MM.1S (cell line): ENCODE results near the gene ADGRF1.

Experiments
- DNase-seq: peaks from one replicate; pipeline ENCODE4 v3.0.0-alpha.2; 2015
- H2AFZ ChIP-seq: fragments of 300-600 bp; sonication (generic); 2 replicates; pipeline ENCODE4 v1.6.0; 2016; ENCODE audit warnings: antibody characterized with exemption, low read length
- H3F3A ChIP-seq: fragments of 300-600 bp; sonication (generic); 2 replicates; pipeline ENCODE4 v1.6.1; 2016; ENCODE audit warnings: mild to moderate bottlenecking, antibody characterized with exemption, low read length, moderate library complexity, mixed read lengths; ENCODE audit not compliant: insufficient read depth
- H3K27ac ChIP-seq: fragments of 300-600 bp; sonication (generic); 2 replicates; pipeline ENCODE4 v1.5.1; 2016; ENCODE audit warnings: mild to moderate bottlenecking, low read length
- H3K27me3 ChIP-seq: fragments of 300-600 bp; sonication (generic); replicated peaks from 2 replicates; pipeline ENCODE4 v1.6.0; 2016; ENCODE audit warnings: low read length; ENCODE audit not compliant: insufficient read depth
- H3K36me3 ChIP-seq: fragments of 300-600 bp; sonication (generic); replicated peaks from 2 replicates; pipeline ENCODE4 v1.6.1; 2016; ENCODE audit warnings: mild to moderate bottlenecking, low read length, mixed read lengths; ENCODE audit not compliant: insufficient read depth
- H3K4me1 ChIP-seq: fragments of 300-600 bp; sonication (generic); 2 replicates; pipeline ENCODE4 v1.6.1; 2016; ENCODE audit warnings: low read length, mixed read lengths
- H3K4me2 ChIP-seq: fragments of 300-600 bp; sonication (generic); 2 replicates; pipeline ENCODE4 v1.6.0; 2016; ENCODE audit warnings: low read depth, low read length
- H3K4me3 ChIP-seq: fragments of 300-600 bp; sonication (generic); 2 replicates; pipeline ENCODE4 v1.5.1; 2016; ENCODE audit warnings: low read length, mixed read lengths
- H3K79me2 ChIP-seq: fragments of 300-600 bp; sonication (generic); 2 replicates; pipeline ENCODE4 v1.6.1; 2016; ENCODE audit warnings: mixed run types, low read length, mixed read lengths
- H3K9ac ChIP-seq: fragments of 300-600 bp; sonication (generic); 2 replicates; pipeline ENCODE4 v1.6.1; 2016; ENCODE audit warnings: low read length, mixed read lengths
- H3K9me2 ChIP-seq: fragments of 300-600 bp; sonication (generic); replicated peaks from 2 replicates; pipeline ENCODE4 v1.6.1; 2016; ENCODE audit warnings: mild to moderate bottlenecking, low read length, mixed read lengths; ENCODE audit not compliant: insufficient read depth
- H3K9me3 ChIP-seq: fragments of 300-600 bp; sonication (generic); replicated peaks from 2 replicates; pipeline ENCODE4 v1.6.1; 2016; ENCODE audit warnings: mild to moderate bottlenecking, low read length, mixed read lengths; ENCODE audit not compliant: insufficient read depth
- H4K20me1 ChIP-seq: fragments of 300-600 bp; sonication (generic); 2 replicates; pipeline ENCODE4 v1.6.1; 2016; ENCODE audit warnings: mild to moderate bottlenecking, low read length, moderate library complexity, mixed read lengths; ENCODE audit not compliant: insufficient read depth
- EZH2 ChIP-seq: fragments of 300-600 bp; sonication (generic); optimal IDR thresholded peaks from 2 replicates; pipeline ENCODE3; 2017; ENCODE audit warnings: low read depth, mild to moderate bottlenecking, antibody characterized with exemption, low read length, mixed read lengths
- EZH2phosphoT487 ChIP-seq: fragments of 300-600 bp; sonication (generic); IDR thresholded peaks from 2 replicates; pipeline ENCODE4 v1.6.1; 2018; ENCODE audit warnings: antibody characterized with exemption, low read length
- TF ChIP-seq, protein P1 (sequence below): fragments of 300-600 bp; sonication (generic); IDR thresholded peaks from 2 replicates; pipeline ENCODE4 v1.5.1; 2016; ENCODE audit warnings: antibody characterized with exemption, low read length, mixed read lengths

The ADGRF1 gene

DNA sequence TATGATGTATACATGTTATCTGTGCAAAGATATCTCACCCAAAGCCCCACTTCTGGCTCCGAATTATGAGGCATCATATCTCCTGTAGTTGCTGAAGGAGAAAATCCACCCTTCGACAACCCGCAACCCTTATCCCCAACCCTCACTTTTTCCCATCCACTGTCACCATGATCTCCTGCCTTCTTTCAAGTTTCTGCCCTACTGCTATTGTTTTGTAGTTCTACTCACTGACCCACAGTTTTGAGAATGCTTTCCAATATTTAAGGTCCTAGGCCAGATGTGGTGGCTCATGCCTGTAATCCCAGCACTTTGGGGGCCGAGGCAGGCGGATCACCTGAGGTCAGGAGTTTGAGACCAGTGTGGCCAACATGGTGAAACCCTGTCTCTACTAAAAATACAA, 22.2 kb downstream of the ADGRF1 start:
- no peaks in the 10 kb centered on the region for H3K36me3 ChIP-seq
- H3F3A ChIP-seq, result no peaks in the 10 kb centered on the region

DNA sequence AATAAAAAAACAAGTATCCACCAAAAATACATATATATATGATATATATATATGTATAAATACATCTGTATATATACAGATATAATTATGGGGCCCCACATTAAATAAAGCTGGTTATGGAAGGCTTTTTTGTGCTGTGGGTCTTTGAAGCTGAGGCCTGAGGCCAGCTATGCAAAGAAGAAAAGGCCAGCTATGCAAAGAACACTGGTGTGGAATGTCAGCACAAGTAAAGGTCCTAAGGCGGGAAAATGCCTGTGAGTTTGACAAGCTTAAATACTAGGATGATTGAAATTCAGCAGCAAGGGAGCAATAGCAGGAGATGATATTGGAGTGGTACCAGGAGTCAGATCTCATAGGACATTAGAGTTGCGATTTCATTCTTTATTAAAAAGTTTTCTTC, 25.2 kb downstream of the ADGRF1 start:
- Histone ChIP-seq H3F3A (no peaks in the 10 kb centered on the region), H3K9ac (no peak overlapping the region), H2AFZ (no peak overlapping the region), H3K4me1 (no peaks in the 10 kb centered on the region), H3K27me3 (no peaks in the 10 kb centered on the region), H3K36me3 (no peaks in the 10 kb centered on the region), H3K79me2 (no peaks in the 10 kb centered on the region), H4K20me1 (no peaks in the 10 kb centered on the region), H3K27ac (no peak overlapping the region), H3K9me2 (no peaks in the 10 kb centered on the region), H3K9me3 (no peaks in the 10 kb centered on the region), H3K4me3 (no peak overlapping the region), H3K4me2 (no peak overlapping the region)
- TF ChIP-seq, protein P1, sequence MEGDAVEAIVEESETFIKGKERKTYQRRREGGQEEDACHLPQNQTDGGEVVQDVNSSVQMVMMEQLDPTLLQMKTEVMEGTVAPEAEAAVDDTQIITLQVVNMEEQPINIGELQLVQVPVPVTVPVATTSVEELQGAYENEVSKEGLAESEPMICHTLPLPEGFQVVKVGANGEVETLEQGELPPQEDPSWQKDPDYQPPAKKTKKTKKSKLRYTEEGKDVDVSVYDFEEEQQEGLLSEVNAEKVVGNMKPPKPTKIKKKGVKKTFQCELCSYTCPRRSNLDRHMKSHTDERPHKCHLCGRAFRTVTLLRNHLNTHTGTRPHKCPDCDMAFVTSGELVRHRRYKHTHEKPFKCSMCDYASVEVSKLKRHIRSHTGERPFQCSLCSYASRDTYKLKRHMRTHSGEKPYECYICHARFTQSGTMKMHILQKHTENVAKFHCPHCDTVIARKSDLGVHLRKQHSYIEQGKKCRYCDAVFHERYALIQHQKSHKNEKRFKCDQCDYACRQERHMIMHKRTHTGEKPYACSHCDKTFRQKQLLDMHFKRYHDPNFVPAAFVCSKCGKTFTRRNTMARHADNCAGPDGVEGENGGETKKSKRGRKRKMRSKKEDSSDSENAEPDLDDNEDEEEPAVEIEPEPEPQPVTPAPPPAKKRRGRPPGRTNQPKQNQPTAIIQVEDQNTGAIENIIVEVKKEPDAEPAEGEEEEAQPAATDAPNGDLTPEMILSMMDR, result no peak
- no peak for TF ChIP-seq EZH2
- no peak for TF ChIP-seq EZH2phosphoT487
- no peak for DNase-seq

More for the DNA sequence above, 22.2 kb downstream of the ADGRF1 start:
- no peaks in the 10 kb centered on the region for H4K20me1 ChIP-seq
- H2AFZ ChIP-seq, result no peak overlapping the region
- H3K4me2 ChIP-seq, result no peak overlapping the region
- TF ChIP-seq, protein P1, result no peak
- no peak for TF ChIP-seq EZH2
- no peak for TF ChIP-seq EZH2phosphoT487
- H3K79me2 ChIP-seq, result no peaks in the 10 kb centered on the region
- H3K4me1 ChIP-seq, result no peaks in the 10 kb centered on the region
- no peak overlapping the region for H3K27ac ChIP-seq
- H3K4me3 ChIP-seq, result no peak overlapping the region
- H3K9me3 ChIP-seq, result no peaks in the 10 kb centered on the region
- DNase-seq, result no peak
- H3K27me3 ChIP-seq, result no peaks in the 10 kb centered on the region
- H3K9ac ChIP-seq, result no peak overlapping the region
- H3K9me2 ChIP-seq, result no peaks in the 10 kb centered on the region

DNA sequence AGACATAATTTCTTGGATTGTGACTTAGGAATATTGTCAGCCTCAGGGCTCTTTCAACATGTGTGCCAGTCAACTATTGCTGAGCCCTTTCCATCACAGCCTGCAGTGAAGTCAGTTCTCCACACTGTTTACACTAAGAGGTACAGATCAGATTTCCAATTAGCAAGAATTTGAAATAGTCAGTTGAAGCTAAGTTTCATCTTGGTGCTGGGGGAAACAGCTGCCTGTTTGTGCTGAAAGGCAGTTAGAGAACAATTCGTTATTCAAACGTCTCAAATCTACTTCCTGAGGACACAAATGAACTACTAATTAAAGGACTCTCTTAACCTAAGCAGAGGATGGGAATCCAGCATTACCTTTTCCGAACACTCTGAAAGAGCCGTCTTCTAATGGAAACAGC, 25.9 kb downstream of the ADGRF1 start:
- Histone ChIP-seq H3K36me3 (no peaks in the 10 kb centered on the region), H2AFZ (no peak overlapping the region), H3K27ac (no peak overlapping the region), H3K4me1 (no peaks in the 10 kb centered on the region), H3K9ac (no peak overlapping the region), H3K4me2 (no peak overlapping the region), H4K20me1 (no peaks in the 10 kb centered on the region), H3K79me2 (no peaks in the 10 kb centered on the region), H3K4me3 (no peak overlapping the region), H3F3A (no peaks in the 10 kb centered on the region), H3K9me2 (no peaks in the 10 kb centered on the region), H3K27me3 (no peaks in the 10 kb centered on the region), H3K9me3 (no peaks in the 10 kb centered on the region)
- DNase-seq, result no peak
- TF ChIP-seq, protein P1, result no peak
- TF ChIP-seq EZH2 (no peak), EZH2phosphoT487 (no peak)

DNA sequence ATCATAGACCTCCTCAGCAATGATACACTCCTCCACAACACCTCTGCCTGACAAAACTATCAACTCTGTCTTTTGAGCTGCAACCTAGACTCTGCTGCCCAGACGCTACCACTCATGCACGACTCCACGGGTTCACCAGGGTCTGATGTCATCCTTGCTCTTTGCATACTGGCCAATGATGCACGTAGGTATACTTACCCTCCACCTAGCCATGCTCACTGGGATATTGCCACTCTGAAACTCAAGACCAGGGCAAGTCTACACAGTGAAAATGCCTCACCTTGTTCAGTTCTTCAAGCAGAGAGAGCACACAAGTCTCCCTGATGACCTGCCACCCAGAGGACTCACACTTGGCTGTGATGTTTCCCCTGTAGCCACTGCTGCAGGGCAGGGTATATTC, 27.7 kb downstream of the ADGRF1 start:
- H4K20me1 ChIP-seq, result no peaks in the 10 kb centered on the region
- no peaks in the 10 kb centered on the region for H3K36me3 ChIP-seq
- no peaks in the 10 kb centered on the region for H3K9me2 ChIP-seq
- no peak overlapping the region for H3K4me3 ChIP-seq
- H3K9me3 ChIP-seq, result no peaks in the 10 kb centered on the region
- no peaks in the 10 kb centered on the region for H3K79me2 ChIP-seq
- H3F3A ChIP-seq, result no peaks in the 10 kb centered on the region
- H3K4me1 ChIP-seq, result 0 out of 2 replicates have a peak, but pooled peaks cover 4% of the 10 kb centered on the region
- no peak overlapping the region for H3K27ac ChIP-seq
- DNase-seq, result no peak
- H2AFZ ChIP-seq, result no peak overlapping the region
- no peak overlapping the region for H3K4me2 ChIP-seq
- H3K27me3 ChIP-seq, result no peaks in the 10 kb centered on the region
- H3K9ac ChIP-seq, result no peak overlapping the region
- TF ChIP-seq EZH2phosphoT487 (no peak), EZH2 (no peak)
- TF ChIP-seq, protein P1, result no peak
